NCI-H2196 (cell line): ENCODE results near the gene RPS6KA3.
A peak's percentile ranks its signal among the peaks of the same experiment; 100 is the strongest.
"Not testable (repeated sequence)": the region's sequence is repeated elsewhere in the genome, so short reads cannot be mapped to it uniquely, and the experiment has no call there.

Experiments
- DNase-seq: peaks from one replicate; lab custom pipeline; 2025; ENCODE audit not compliant: unreplicated experiment; lab: John Stamatoyannopoulos, UW

The RPS6KA3 gene

GRCh38 chrX:20149326-20149725 lies 117.4 kb downstream of the RPS6KA3 start:
- DNase-seq = no peak

- no peak for DNase-seq
Observed at GRCh38 chrX:20147561-20147960, 119.1 kb downstream of the RPS6KA3 start.

- DNase-seq = no peak
Observed at GRCh38 chrX:20144491-20144890, 122.2 kb downstream of the RPS6KA3 start.

- DNase-seq = no peak
Observed at GRCh38 chrX:20143561-20143960, 123.1 kb downstream of the RPS6KA3 start.

GRCh38 chrX:20143111-20143510 lies 123.6 kb downstream of the RPS6KA3 start:
- DNase-seq = no peak

- peak; percentile 92 for DNase-seq
Observed at GRCh38 chrX:20141281-20142220, 125.2 kb downstream of the RPS6KA3 start, which contains the start of gene EIF1AX. EIF1AX (minus strand) TSS chrX:20141838; CDS start chrX:20141640, 198 bp downstream.

GRCh38 chrX:20140420-20140819 lies 126.3 kb downstream of the RPS6KA3 start:
- DNase-seq = no peak

- DNase-seq = no peak
Observed at GRCh38 chrX:20139966-20140365, 126.7 kb downstream of the RPS6KA3 start.

- DNase-seq = no peak
Observed at GRCh38 chrX:20135944-20136343, 130.8 kb downstream of the RPS6KA3 start.

- no peak for DNase-seq
Observed at GRCh38 chrX:20132666-20133065, 134.0 kb downstream of the RPS6KA3 start.

GRCh38 chrX:20130357-20130756 lies 136.4 kb downstream of the RPS6KA3 start:
- no peak for DNase-seq

GRCh38 chrX:20129547-20129946 lies 137.2 kb downstream of the RPS6KA3 start:
- DNase-seq = no peak

- DNase-seq = no peak
Observed at GRCh38 chrX:20128670-20129069, 138.0 kb downstream of the RPS6KA3 start.

GRCh38 chrX:20127440-20127839 lies 139.3 kb downstream of the RPS6KA3 start:
- not testable (repeated sequence) for DNase-seq

GRCh38 chrX:20126833-20127232 lies 139.9 kb downstream of the RPS6KA3 start:
- DNase-seq = not testable (repeated sequence)

- no peak for DNase-seq
Observed at GRCh38 chrX:20124964-20125363, 141.7 kb downstream of the RPS6KA3 start.

- DNase-seq = peak; percentile 14
Observed at GRCh38 chrX:20118065-20118824, 148.5 kb downstream of the RPS6KA3 start.

- no peak for DNase-seq
Observed at GRCh38 chrX:20116577-20117240, 150.0 kb downstream of the RPS6KA3 start, which contains the start of gene MAP7D2. MAP7D2 (minus strand) TSS chrX:20116907; CDS start chrX:20116879, 28 bp downstream.

GRCh38 chrX:20116087-20116576 lies 150.6 kb downstream of the RPS6KA3 start:
- no peak for DNase-seq

GRCh38 chrX:20112022-20112774 lies 154.5 kb downstream of the RPS6KA3 start:
- DNase-seq = no peak
